NCI-H2107 treated with DMSO at 0.1 percent for 48 hours (cell line): ENCODE data around the gene GTF2IRD1.

Experiments used
- DNase-seq: peaks from one replicate; lab custom pipeline; 2025; ENCODE audit not compliant: unreplicated experiment; lab: John Stamatoyannopoulos, UW

GTF2IRD1 gene

DNA sequence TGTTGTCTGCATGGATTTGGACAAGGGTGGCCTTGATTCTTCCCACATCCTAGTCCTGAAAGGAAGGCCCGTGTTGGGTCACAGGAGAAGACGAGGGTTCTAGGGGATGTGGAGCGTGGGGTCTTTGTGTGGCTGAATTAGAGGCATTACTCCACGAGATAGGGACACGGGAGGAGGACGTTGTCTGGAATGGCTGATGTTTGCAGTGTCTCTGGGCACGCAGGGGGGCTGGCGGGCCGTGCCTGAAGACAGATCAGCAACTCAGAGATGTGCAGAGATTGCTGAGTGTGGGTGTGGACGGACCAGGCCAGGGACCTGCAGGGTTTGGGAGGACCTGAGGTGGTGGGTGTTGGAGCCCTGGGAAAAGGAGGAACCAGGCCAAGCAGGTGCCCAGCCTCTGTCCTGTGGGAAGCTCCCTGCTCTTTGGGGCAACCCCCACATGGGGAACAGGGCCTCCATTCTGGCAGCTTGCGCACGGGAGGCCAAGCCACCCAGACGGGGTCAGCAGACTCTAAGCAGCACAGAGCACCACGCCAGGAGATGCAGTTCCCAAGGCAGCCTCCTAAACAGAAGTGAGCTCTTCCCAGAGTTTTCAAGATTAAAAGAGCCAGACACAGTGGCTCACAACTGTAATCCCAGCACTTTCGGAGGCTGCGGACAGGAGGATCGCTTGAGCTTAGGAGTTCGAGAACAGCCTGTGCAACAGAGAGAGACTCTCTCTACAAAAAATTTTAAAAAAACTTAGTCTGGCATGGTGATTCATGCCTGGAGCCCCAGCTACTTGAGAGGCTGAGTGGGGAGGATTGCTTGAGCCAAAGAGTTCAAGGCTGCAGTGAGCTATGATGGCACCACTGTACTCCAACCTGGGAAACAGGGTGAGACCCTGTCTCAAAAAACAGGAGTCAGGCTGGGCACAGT, 132.8 kb downstream of the GTF2IRD1 start:
- no peak for DNase-seq

- DNase-seq = no peak
Measured at GRCh38 chr7:74587435-74588126, 133.9 kb downstream of the GTF2IRD1 start.

GRCh38 chr7:74590813-74591212, 137.1 kb downstream of the GTF2IRD1 start:
- DNase-seq = no peak

GRCh38 chr7:74598558-74598957, 144.9 kb downstream of the GTF2IRD1 start:
- no peak for DNase-seq

DNA sequence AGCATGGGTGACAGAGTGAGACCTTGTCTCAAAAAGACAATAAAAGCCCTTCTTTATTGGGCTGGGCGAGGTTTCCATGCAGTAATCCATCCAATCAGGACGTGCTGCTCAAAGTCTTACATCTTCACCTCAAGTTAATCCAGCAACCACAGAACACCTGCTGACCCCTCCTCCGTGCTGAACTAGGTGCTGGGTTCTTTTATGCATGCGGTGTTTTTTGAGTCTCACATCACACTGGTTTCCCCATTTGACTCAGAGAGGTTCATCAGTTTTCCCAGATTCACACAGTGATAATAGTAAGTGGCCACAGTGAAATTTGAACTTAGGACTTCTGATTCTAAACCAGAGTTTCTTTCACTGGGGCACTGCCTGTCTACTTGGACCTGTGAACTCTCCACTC, 145.5 kb downstream of the GTF2IRD1 start:
- DNase-seq = no peak

- DNase-seq = no peak
Measured at GRCh38 chr7:74604326-74605020, 150.8 kb downstream of the GTF2IRD1 start.

GRCh38 chr7:74606101-74606908, 152.6 kb downstream of the GTF2IRD1 start:
- no peak for DNase-seq

DNA sequence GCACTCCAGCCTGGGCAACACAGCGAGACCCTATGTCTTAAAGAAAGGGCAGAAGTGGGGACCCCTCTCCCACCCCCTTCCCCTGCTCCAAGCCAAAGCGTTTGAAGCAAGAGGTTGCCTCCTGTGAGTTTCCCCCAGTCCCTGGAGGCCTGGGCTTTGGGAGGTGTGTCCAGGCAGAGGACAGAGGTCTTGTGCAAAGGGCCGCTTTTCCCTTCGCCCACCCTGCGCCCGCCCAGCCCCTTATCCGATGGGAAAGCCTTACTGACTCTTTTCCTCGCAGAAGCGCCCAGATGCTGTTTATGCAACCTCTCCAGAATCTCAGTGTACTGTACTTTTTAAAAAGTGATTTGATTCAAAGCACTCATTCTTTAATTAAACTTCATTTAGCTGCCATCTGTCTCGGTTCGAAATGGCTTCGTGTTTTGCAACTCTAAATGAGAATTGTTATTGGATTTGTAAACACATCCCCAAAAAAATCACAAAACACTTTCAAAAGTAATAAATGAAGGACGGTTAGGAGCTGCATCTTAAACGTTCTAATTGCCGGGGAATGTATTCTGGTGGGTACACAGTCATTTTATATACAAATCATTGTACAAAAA, 153.3 kb downstream of the GTF2IRD1 start:
- no peak for DNase-seq

DNA sequence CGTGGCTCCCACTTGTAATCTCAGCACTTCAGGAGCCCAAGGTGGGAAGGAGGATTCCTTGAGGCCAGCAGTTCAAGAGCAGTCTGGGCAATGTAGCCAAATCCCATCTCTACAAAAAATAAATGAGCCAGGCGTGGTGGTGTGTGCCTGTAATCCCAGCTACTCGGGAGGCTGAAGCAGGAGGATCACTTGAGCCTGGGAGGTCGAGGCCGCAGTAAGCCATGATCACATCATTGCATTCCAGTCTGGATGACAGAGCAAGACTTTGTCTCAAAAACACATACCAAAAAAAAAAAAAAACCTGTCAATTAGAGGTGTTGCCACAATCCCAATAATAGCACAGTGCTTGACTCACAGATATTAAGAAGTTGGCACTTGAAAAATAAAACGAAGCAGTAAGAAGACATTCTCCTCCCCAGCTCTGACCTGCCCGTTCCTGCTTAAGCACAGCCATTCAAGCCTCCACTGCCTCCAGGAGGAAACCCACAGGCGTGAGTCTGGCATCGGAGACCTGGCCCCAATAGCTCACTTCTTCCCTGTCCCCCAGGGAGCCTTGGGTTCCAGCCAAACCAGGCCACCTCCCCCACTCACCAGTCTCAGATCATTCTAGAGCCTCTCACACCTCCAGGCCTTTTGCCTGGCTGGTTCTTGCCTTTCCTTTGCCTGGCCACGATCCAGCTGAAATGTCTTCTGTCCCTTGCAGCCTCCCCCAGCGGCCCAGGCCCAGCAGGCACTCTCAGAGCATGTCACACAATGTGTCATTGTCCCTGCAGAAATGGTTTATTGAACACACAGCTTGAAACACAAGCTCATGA, 158.5 kb downstream of the GTF2IRD1 start:
- DNase-seq = peak; percentile 79

DNA sequence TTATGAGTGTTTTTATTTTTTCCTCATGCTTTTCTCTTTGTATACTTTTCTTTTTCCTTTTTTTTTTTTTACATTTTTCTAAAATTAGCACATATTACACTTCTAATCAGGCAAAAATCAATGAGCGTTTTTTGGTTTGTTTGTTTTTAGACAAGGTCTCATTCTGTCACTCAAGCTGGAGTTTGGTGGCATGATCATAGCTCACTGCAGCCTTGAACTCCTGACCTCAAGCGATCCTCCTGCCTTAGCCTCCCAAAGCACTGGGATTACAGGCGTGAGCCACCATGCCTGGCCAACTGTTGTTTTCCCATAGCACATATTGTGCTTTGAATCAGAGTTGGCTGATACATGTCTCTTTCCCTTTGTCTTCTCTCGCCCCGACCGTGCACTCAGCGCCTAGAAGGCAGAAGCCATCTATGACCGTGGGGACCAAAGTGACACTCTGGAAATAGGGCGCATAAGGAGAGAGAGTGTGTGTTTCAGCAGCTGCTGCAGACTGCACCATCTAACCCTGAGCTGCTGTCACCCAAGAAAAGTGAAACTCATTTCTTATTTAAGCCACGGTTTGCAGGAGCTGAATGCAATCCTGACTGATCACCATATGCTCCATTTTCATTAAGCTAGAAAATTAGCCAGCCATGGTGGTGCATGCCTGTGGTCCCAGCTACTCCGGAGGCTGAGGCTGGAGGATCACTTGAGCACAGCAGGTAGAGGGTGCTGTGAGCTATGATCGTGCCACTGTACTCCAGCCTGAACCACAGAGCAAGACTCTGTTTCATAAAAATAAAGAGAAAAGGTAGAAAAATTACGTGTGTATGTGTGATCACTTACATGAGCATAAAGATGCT, 162.5 kb downstream of the GTF2IRD1 start:
- no peak for DNase-seq

DNA sequence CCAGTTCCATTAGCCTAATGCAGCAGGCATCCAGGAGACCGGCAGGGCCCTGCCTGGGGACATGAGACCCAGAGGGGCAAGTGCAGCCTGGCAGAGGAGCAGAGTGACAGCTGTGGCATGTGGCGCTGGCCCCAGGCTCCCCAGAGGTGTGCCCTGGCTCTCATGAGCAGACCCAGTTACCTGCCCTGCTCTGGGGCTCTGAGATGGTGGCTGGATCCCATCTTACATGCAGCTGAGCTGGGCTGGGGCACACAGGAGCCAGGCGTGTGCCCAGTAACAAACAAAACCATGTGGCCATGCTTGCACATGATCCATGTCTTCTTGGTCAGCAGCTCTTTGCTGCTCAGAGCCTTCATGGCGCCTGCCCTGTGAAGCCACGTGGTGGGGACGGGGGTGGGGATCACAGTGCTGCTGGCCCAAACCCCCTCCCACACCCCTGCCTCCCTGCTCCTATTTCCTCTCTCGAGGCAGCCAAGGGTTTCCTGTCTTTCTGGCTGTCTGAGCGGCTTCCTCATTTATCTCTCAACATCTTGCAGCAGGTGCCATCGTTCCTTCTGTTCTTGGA, 163.6 kb downstream of the GTF2IRD1 start:
- DNase-seq = no peak

- peak; percentile 53 for DNase-seq
Measured at GRCh38 chr7:74619235-74619860, 165.6 kb downstream of the GTF2IRD1 start.

GRCh38 chr7:74622228-74622749, 168.6 kb downstream of the GTF2IRD1 start:
- DNase-seq = no peak

- no peak for DNase-seq
Measured at GRCh38 chr7:74623135-74623534, 169.4 kb downstream of the GTF2IRD1 start.

- DNase-seq = no peak
Measured at GRCh38 chr7:74625446-74625845, 171.7 kb downstream of the GTF2IRD1 start.

DNA sequence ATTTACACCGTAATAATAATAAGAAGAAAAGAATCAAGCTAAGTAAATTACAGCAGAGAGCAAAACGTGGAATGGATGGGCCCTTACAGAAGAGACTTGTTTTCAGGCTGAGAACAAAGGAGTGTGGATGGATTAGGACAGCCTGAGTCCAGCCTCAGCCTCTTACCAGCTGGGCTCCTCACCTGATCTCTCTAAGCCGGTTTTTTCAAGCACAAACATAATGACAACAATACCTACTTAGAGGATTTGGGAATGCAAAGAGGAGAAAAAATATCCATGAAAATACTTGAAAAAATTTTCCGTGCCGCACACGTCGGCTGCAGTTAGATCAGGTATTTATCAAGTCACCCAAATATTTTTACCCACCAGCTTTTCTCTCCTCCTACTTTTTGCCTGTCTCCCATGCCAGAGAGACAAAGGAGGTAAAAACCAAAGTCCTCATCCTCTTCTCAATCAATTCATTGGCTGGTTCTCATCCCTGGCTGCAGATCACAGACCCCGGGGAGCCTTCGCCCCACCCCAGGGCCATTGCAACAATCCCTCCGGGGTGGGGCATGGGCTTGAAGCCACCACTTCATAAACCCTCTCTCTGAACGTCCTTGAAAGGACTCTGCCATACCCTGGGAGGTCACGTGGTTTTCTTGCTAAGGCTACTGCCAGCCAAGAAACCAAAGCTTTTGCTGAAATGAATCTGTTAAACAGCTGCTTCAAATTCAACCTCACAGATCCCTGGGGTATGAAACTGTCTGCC, 174.1 kb downstream of the GTF2IRD1 start:
- DNase-seq = peak; percentile 96

DNA sequence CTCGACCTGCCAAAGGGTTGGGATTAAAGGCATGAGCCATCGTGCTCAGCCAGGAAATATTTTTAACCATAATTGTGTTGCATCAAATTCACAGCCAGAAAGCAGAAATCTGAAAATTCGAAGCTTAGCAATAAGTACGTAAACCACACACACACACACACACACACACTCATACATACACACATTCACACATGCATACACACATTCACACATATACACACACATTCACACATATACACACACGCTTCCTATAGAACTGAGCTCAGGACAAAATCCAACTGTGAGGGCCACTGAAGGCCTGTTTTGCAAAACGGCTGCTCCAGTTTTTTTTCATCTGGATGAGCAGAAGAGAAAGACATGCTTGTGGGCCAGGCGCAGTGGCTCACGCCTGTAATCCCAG, 178.8 kb downstream of the GTF2IRD1 start:
- DNase-seq = no peak
